Measurements from ENCODE around the gene CAPZA1. TPM values are rescaled to one million over a fixed set of nuclear protein-coding genes. Genes with fewer than 3 reads are reported as not detected.

Gene CAPZA1
- total and polyA plus RNA-seq, 2 donors (not counting 3 experiments of a cell fraction or from before 2014, with no cell fraction given): 77.1 to 183 TPM

DNA sequence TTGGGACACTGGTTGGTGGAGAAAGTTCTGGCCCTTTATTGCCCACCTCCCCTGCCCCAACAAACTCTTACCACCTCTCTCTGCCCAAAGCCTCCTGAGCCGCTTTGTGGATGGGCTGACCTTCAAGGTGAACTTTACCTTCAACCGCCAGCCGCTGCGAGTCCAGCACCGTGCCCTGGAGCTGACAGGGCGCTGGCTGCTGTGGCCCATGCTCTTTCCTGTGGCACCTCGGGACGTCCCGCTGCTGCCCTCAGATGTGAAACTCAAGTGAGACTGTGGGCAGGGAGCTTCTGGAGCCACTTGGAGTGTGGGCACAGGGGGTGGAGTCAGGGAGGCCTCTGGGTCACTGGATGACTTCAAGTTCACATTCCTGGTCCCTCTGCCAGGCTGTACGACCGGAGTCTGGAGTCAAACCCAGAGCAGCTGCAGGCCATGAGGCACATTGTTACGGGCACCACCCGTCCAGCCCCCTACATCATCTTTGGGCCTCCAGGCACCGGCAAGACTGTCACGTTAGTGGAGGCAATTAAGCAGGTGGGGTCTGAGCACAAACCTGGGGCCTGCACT, 74.8 kb downstream of the CAPZA1 start:
- POLR2A ChIA-PET: no interaction called here
- intact Hi-C loops (cut with micrococcal nuclease) (no loop called here), dilution Hi-C loops (cut with MboI; ENCODE audit: extremely low pct_ligation_motif_present, low sequenced_read_pairs) (no loop called here)
- CTCF ChIA-PET: interaction anchor here (6.7 kb wide), 1 partner anchor 21 kb away, joined by 57 read pairs; the partner anchor contains the start of gene MOV10
- no peaks in the 10 kb centered on the region for H3K79me2 ChIP-seq (ENCODE audit: control insufficient read depth, insufficient read depth, low read length)
- H3K9me1 ChIP-seq (replicated peaks; ENCODE audit: control insufficient read depth, extremely low read depth, insufficient read depth, low read length): no peaks in the 10 kb centered on the region
- no peak overlapping the region for H3K4me3 ChIP-seq (replicated peaks in 1 of 3; ENCODE audit: insufficient read depth in 1 of 3, low read depth in 1 of 3, low read length in 3 of 3)
- no peaks in the 10 kb centered on the region for H3K27me3 ChIP-seq (ENCODE audit: control insufficient read depth in 2 of 2, insufficient read depth in 2 of 2, low read length in 2 of 2)
- peaks cover 12 to 46% of the 10 kb centered on the region in 2 experiments for H3K36me3 ChIP-seq (ENCODE audit: control insufficient read depth in 2 of 2, extremely low read depth in 1 of 2, insufficient read depth in 2 of 2, low read length in 2 of 2)
- H3K4me2 ChIP-seq (ENCODE audit: insufficient read depth, low read length): no peak overlapping the region
- H4K20me1 ChIP-seq (replicated peaks; ENCODE audit: control insufficient read depth, extremely low read depth, insufficient read depth, low read length): no peaks in the 10 kb centered on the region
- TF ChIP-seq GATA2 (IDR thresholded peaks at IDR 0.05; ENCODE audit: insufficient read depth, insufficient read length, low read depth, low read length) (no peak), POLR2AphosphoS5 (IDR thresholded peaks at IDR 0.05; ENCODE audit: insufficient read depth, low read depth, low read length) (no peak), FOS (IDR thresholded peaks at IDR 0.05; ENCODE audit: borderline replicate concordance, insufficient read depth, low read length) (no peak), MYC (IDR thresholded peaks at IDR 0.05; ENCODE audit: low read depth, low read length) (no peak), EZH2 (IDR thresholded peaks at IDR 0.05; ENCODE audit: borderline replicate concordance, low read depth, low read length, severe bottlenecking) (no peak), JUN (IDR thresholded peaks at IDR 0.05; ENCODE audit: borderline replicate concordance, insufficient read depth, insufficient read length, low read depth) (no peak), POLR2A (IDR thresholded peaks at IDR 0.05; ENCODE audit: low read depth, low read length) (no peak)
- TF ChIP-seq, protein P1, sequence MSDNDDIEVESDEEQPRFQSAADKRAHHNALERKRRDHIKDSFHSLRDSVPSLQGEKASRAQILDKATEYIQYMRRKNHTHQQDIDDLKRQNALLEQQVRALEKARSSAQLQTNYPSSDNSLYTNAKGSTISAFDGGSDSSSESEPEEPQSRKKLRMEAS (IDR thresholded peaks at IDR 0.05; ENCODE audit: insufficient read depth, insufficient read length): no peak
- TF ChIP-seq, protein P2, sequence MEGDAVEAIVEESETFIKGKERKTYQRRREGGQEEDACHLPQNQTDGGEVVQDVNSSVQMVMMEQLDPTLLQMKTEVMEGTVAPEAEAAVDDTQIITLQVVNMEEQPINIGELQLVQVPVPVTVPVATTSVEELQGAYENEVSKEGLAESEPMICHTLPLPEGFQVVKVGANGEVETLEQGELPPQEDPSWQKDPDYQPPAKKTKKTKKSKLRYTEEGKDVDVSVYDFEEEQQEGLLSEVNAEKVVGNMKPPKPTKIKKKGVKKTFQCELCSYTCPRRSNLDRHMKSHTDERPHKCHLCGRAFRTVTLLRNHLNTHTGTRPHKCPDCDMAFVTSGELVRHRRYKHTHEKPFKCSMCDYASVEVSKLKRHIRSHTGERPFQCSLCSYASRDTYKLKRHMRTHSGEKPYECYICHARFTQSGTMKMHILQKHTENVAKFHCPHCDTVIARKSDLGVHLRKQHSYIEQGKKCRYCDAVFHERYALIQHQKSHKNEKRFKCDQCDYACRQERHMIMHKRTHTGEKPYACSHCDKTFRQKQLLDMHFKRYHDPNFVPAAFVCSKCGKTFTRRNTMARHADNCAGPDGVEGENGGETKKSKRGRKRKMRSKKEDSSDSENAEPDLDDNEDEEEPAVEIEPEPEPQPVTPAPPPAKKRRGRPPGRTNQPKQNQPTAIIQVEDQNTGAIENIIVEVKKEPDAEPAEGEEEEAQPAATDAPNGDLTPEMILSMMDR (IDR thresholded peaks at IDR 0.05; ENCODE audit: extremely low read depth in 1 of 2, insufficient read depth in 1 of 2, low read depth in 1 of 2, low read length in 2 of 2): no peak
- no peak for FAIRE-seq
- no peak overlapping the region for H3K9ac ChIP-seq (replicated peaks; ENCODE audit: extremely low read depth, insufficient read depth, low read length)
- no peak overlapping the region for H2AFZ ChIP-seq (ENCODE audit: low read depth, low read length)
- BruUV-seq (replicated peaks): no TSS peak
- DNase-seq (ENCODE audit: low read depth, low spot score): no peak
- no peaks in the 10 kb centered on the region for H3K9me3 ChIP-seq (replicated peaks; ENCODE audit: control insufficient read depth, insufficient read depth, low read length)
- no peak overlapping the region for H3K27ac ChIP-seq (ENCODE audit: insufficient read depth, low read depth, low read length)
- H3K4me1 ChIP-seq (ENCODE audit: control insufficient read depth, extremely low read depth, insufficient read depth, low read length): peaks cover 9% of the 10 kb centered on the region

All from endothelial cell of umbilical vein (primary cell).